Right lobe of liver (tissue), 6 donors: Measurements from ENCODE around the gene HNRNPDL. TPM values are rescaled to one million over a fixed set of nuclear protein-coding genes. Genes with fewer than 3 reads are reported as not detected.
A peak's percentile ranks its signal among the peaks of the same experiment; 100 is the strongest.

Experiments used
- ATAC-seq, 4 donors: fragments of 200-7000 bp; cut with Tn5 transposase; one replicate each; pipeline ENCODE4 v1.9.1; 2020; ENCODE audit warnings: mild to moderate bottlenecking in 4 of 4, moderate library complexity in 4 of 4
- DNase-seq, 3 donors: peaks; one replicate each; pipeline ENCODE4 v3.0.0-alpha.2; 2020
- H3K27ac ChIP-seq, 3 donors: fragments of 200-600 bp; one replicate each; pipeline ENCODE4 v1.8.0; 2022
- H3K27me3 ChIP-seq, 2 donors: fragments of 200-600 bp; one replicate each; pipeline ENCODE4 v1.8.0; 2022
- H3K36me3 ChIP-seq, 4 donors: fragments of 200-600 bp; sonication (generic) in 1 of 4; one replicate each; pipeline versions ENCODE4 v1.5.1 to v1.8.0; 2017 to 2022; ENCODE audit warnings: control low read depth in 1 of 4
- H3K4me1 ChIP-seq, 4 donors: fragments of 200-600 bp; sonication (generic) in 1 of 4; one replicate each; pipeline versions ENCODE4 v1.5.1 to v1.8.0; 2017 to 2022; ENCODE audit warnings: control low read depth in 1 of 4
- H3K4me3 ChIP-seq, 3 donors: fragments of 200-600 bp; one replicate each; pipeline ENCODE4 v1.8.0; 2022
- H3K9me3 ChIP-seq, 4 donors: fragments of 200-600 bp; sonication (generic) in 1 of 4; one replicate each; pipeline versions ENCODE4 v1.5.1 to v1.8.0; 2017 to 2022; ENCODE audit warnings: control low read depth in 1 of 4
- POLR2A ChIP-seq: fragments of 450-650 bp; IDR thresholded peaks from one replicate; pipeline ENCODE4 v1.6.1; 2017; ENCODE audit warnings: antibody characterized with exemption, mild to moderate bottlenecking
- WGBS: methylation state at CpG from one replicate; pipeline ENCODE4 v1.1.6; 2018; ENCODE audit warnings: low coverage, low lambda C conversion rate; ENCODE audit not compliant: insufficient coverage; ENCODE audit errors: missing lambda C conversion rate; 5-methylcytosine and 5-hydroxymethylcytosine counted together
- intact Hi-C, 2 donors: fragments of 100-400 bp; cut with DNase I; formaldehyde crosslinking; loops; one replicate each; pipeline versions ENCODE4 v1.11.2 to v1.14.1; 2022
- total RNA-seq, 6 experiments: library from RNA; depleted of rRNA in 2 of 6; stranded (reverse); fragments of >200 nt in 2 of 6; fragmentation: NEBNext Ultra II Directional in 3 of 6; extraction: Animal tissue kit (Norgen Biotek cat#: 25700) in 3 of 6; gene quantifications; one replicate each; pipeline versions ENCODE4 v1.1.0 to v1.2.4, GENCODE V29; 2016 to 2023
- TF ChIP-seq, protein P1 (sequence below), 4 donors: fragments of 200-600 bp in 3 of 4; fragments of 450-650 bp in 1 of 4; IDR thresholded peaks; one replicate each; pipeline versions ENCODE4 v1.5.1 to v1.8.0; 2016 to 2022; ENCODE audit warnings: antibody characterized with exemption in 4 of 4, mild to moderate bottlenecking in 2 of 4
- donor health status: DM: no; HTN: yes; CAD: no.
- donor health status: DM: no; HTN: no; CAD: no.
- donor health status: DM: no; HTN: no; CAD: no.
- donor health status: DM: no; HTN: yes; CAD: no.
- donor health status: DM: no; HTN: yes; CAD: no.

The HNRNPDL gene
- total RNA-seq, 6 experiments from 2014 or later = 43.0 to 55.0 (median 52.4) TPM

DNA sequence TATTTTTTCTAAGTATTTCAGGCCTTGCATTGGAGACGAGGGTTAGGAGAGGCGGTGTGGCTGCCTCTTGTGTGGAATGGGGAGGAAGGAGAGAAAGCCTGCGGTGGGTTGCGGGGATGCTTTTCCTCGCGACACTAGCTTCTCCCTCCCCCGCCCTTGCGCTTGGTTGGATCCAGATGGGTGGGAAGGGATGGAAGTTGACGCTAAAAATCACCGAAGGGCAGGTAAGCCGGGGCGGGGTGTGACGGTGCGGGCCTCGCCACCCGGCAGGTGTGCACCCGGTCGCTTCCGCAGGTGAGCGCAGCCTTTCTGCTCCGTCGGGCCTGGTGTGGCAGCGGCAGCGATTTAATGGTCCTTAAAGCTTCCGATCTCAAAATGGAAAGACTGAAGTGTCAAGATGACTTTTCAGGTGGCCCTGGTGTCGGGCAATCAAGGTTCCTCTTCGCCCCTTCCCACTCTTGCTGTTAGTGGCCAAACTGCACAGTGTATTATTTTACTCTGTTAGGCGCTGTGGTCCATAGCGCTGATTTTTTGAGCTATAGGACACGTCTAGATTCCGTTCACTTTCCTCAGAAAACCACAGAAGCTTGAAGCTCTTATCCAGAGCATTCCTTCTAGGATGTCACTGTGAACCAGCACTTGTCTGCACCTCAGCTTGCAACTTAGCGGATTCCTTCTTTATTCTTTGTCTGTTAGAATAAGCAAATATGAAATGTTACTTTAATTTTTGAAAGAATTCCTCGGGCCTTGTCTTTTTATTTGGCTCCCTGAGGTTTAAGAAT is 893 bp upstream of the HNRNPDL start:
- Histone ChIP-seq H3K9me3 (no peaks in the 10 kb centered on the region), H3K4me1 (peaks cover 0 to 26% (median 6%) of the 10 kb centered on the region in 4 donors), H3K36me3 (peaks cover 0 to 11% (median 6%) of the 10 kb centered on the region in 4 donors), H3K4me3 (peak overlapping the region; percentile 84 to 94 (median 87)), H3K27ac (peak overlapping the region; percentile 93 to 95 (median 93)), H3K27me3 (no peaks in the 10 kb centered on the region)
- 4% methylated on average over 31 of the region's 33 CpGs for WGBS
- peak; percentile 27 to 61 (median 47) for DNase-seq
- intact Hi-C loops = no loop called here
- no peak for ATAC-seq
- TF ChIP-seq, protein P1, sequence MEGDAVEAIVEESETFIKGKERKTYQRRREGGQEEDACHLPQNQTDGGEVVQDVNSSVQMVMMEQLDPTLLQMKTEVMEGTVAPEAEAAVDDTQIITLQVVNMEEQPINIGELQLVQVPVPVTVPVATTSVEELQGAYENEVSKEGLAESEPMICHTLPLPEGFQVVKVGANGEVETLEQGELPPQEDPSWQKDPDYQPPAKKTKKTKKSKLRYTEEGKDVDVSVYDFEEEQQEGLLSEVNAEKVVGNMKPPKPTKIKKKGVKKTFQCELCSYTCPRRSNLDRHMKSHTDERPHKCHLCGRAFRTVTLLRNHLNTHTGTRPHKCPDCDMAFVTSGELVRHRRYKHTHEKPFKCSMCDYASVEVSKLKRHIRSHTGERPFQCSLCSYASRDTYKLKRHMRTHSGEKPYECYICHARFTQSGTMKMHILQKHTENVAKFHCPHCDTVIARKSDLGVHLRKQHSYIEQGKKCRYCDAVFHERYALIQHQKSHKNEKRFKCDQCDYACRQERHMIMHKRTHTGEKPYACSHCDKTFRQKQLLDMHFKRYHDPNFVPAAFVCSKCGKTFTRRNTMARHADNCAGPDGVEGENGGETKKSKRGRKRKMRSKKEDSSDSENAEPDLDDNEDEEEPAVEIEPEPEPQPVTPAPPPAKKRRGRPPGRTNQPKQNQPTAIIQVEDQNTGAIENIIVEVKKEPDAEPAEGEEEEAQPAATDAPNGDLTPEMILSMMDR (IDR thresholded peaks at IDR 0.05) = no peak
- no peak for TF ChIP-seq POLR2A

GRCh38 chr4:82429728-82430192 is 502 bp downstream of the HNRNPDL start:
- peaks cover 0 to 24% (median 19%) of the 10 kb centered on the region in 4 donors for H3K36me3 ChIP-seq
- TF ChIP-seq, protein P1 (IDR thresholded peaks at IDR 0.05) = peak in 2 of 4 donors; percentile 1 to 4
- TF ChIP-seq POLR2A = no peak
- intact Hi-C loops = loop anchor here (5.0 to 10.0 kb wide), 2 partner anchors 55 to 57 kb away; partner anchors contain the start of gene HNRNPD (in 2 of the 2)
- H3K27ac ChIP-seq = peak overlapping the region; percentile 93 to 95 (median 93)
- H3K4me3 ChIP-seq = peak overlapping the region; percentile 84 to 94 (median 87)
- DNase-seq (no peak), ATAC-seq (peak in 2 of 4 donors; percentile 0 to 2)
- no peaks in the 10 kb centered on the region for H3K9me3 ChIP-seq
- H3K4me1 ChIP-seq = peaks cover 0 to 26% (median 6%) of the 10 kb centered on the region in 4 donors
- WGBS = 0% methylated on average over 24 of the region's 58 CpGs
- H3K27me3 ChIP-seq = no peaks in the 10 kb centered on the region

DNA sequence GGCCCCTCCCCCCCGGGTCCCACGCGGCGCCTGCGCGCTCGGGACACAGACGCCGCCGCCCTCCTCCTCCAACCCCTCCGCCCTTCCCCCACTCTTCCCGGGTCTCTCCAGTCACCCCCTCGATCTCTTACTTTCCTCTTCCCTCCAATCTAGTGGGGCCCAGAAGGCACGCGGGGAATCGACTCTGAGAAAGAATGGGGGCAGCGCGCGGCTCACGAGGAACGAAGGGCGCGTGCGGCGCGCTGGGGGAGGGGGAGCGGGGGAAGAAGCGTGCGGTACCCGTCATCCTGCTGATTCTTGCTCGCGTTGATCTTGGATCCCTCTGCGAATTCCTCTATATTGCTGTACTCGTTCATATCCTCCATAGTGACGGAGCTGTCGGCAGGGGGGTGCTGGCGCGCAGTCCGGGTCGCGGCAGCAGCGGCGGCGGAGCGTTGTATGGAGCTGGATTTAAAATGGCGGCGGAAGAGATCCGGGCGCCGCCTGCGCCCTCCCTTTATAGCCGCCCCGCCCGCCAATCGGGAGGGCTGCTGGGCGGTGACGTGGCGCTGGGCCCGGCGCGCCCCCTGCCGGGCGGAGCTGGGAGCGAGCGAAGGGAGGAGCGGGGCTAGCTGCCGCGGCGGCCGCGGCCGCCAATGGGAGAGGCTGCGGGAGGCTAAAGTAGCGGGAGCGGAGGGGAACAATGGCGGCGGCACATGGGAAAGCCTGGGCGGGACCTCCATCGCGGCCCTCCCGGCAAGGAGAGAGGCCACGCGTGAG is 1.1 kb downstream of the HNRNPDL start:
- peaks cover 0 to 26% (median 6%) of the 10 kb centered on the region in 4 donors for H3K4me1 ChIP-seq
- 0% methylated on average over 33 of the region's 83 CpGs for WGBS

GRCh38 chr4:82428526-82428968 is 1.7 kb downstream of the HNRNPDL start:
- H3K4me3 ChIP-seq = peak overlapping the region; percentile 84 to 94 (median 87)
- H3K4me1 ChIP-seq = peaks cover 0 to 26% (median 6%) of the 10 kb centered on the region in 4 donors
- H3K27me3 ChIP-seq = no peaks in the 10 kb centered on the region
- no peaks in the 10 kb centered on the region for H3K9me3 ChIP-seq
- peak overlapping the region; percentile 93 to 95 (median 93) for H3K27ac ChIP-seq
- ATAC-seq (no peak), DNase-seq (no peak)
- intact Hi-C loops = loop anchor here (5.0 to 10.0 kb wide), 2 partner anchors 54 to 56 kb away; partner anchors contain the start of gene HNRNPD (in 2 of the 2)
- peaks cover 7 to 37% (median 30%) of the 10 kb centered on the region in 4 donors for H3K36me3 ChIP-seq
- TF ChIP-seq, protein P1 (IDR thresholded peaks at IDR 0.05) = no peak
- TF ChIP-seq POLR2A = no peak
- WGBS = 1% methylated on average over 12 of the region's 14 CpGs

More for the DNA sequence above, 1.1 kb downstream of the HNRNPDL start:
- DNase-seq = peak; percentile 95
- peak; percentile 78 to 85 (median 82) for ATAC-seq
- intact Hi-C loops = loop anchor here (5.0 to 10.0 kb wide), 2 partner anchors 54 to 57 kb away; partner anchors contain the start of gene HNRNPD (in 2 of the 2)
- H3K36me3 ChIP-seq = peaks cover 3 to 31% (median 24%) of the 10 kb centered on the region in 4 donors
- TF ChIP-seq, protein P1 (IDR thresholded peaks at IDR 0.05) = peak; percentile 94 to 98 (median 96)
- TF ChIP-seq POLR2A = peak; percentile 82
- no peaks in the 10 kb centered on the region for H3K9me3 ChIP-seq
- H3K4me3 ChIP-seq = peak overlapping the region; percentile 84 to 94 (median 87)
- no peaks in the 10 kb centered on the region for H3K27me3 ChIP-seq
- H3K27ac ChIP-seq = peak overlapping the region; percentile 93 to 95 (median 93)
